ENCODE data around the gene SPSB2. TPM values are rescaled to one million over a fixed set of nuclear protein-coding genes. Genes with fewer than 3 reads are reported as not detected.

SPSB2 gene
- total RNA-seq, 4 donors from 2014 or later: 9.4 to 12.7 (median 11.8) TPM

GRCh38 chr12:6853626-6854025 lies 19.5 kb downstream of the SPSB2 start:
- H3K27me3 ChIP-seq: no peaks in the 10 kb centered on the region
- TF ChIP-seq EP300 (IDR thresholded peaks at IDR 0.05) (no peak), POLR2A (IDR thresholded peaks at IDR 0.05) (no peak), CTCF (IDR thresholded peaks at IDR 0.05) (no peak)
- WGBS, 2 donors: 76 to 81% methylated on average over 1 of the region's 1 CpG
- H3K4me1 ChIP-seq: peaks cover 0 to 23% (median 14%) of the 10 kb centered on the region in 4 donors
- no peaks in the 10 kb centered on the region for H3K9me3 ChIP-seq
- DNase-seq (ENCODE audit: low spot score in 2 of 2): no peak
- peaks cover 2 to 46% (median 5%) of the 10 kb centered on the region in 3 donors for H3K36me3 ChIP-seq
- peak overlapping the region in 3 of 4 donors; percentile 24 to 94 (median 88) for H3K27ac ChIP-seq
- H3K4me3 ChIP-seq: no peak overlapping the region

DNA sequence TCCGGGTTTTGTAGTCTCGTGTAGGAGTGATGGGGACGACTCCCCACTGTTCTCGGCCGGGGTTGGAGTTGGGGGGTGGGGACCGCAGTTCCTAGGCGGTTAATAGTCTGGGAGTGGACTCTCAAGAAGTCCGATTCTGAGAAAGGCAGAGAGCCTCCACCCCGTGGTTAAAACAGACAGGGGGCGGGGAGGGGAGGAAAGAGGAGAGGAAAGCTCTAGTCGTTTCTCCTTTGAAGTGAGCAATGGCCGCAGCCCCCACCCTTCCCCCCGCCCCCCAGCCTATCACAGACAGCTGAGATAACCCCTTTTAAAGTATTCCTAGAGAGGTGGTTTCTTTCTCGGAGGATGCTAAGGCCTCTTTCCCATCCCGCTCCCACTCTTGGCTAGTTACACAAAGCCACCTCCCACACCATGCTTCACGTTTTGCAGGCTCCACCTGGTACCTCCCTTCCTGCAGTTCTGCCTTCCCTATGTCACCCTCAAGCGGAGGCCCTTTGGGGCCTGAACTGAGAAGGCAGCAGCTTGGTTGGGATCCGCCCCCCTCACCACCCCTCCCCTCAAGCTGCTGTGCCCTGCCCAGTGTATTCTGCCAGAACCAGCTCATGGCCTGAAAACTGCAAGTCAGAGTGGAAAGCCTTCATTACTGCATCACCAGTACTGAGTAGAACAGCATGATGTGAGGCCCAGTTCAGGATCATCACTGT lies 20.3 kb downstream of the SPSB2 start:
- Histone ChIP-seq H3K36me3 (peaks cover 2 to 45% (median 5%) of the 10 kb centered on the region in 3 donors), H3K9me3 (no peaks in the 10 kb centered on the region), H3K4me3 (peak overlapping the region; percentile 14 to 84 (median 66)), H3K27ac (peak overlapping the region; percentile 24 to 94 (median 63)), H3K27me3 (no peaks in the 10 kb centered on the region), H3K4me1 (peaks cover 0 to 23% (median 14%) of the 10 kb centered on the region in 4 donors)
- TF ChIP-seq CTCF (IDR thresholded peaks at IDR 0.05): no peak
- no peak for TF ChIP-seq POLR2A (IDR thresholded peaks at IDR 0.05)
- no peak for DNase-seq (ENCODE audit: low spot score in 2 of 2)
- 1 to 2% methylated on average over 18 of the region's 18 CpGs for WGBS, 2 donors

DNA sequence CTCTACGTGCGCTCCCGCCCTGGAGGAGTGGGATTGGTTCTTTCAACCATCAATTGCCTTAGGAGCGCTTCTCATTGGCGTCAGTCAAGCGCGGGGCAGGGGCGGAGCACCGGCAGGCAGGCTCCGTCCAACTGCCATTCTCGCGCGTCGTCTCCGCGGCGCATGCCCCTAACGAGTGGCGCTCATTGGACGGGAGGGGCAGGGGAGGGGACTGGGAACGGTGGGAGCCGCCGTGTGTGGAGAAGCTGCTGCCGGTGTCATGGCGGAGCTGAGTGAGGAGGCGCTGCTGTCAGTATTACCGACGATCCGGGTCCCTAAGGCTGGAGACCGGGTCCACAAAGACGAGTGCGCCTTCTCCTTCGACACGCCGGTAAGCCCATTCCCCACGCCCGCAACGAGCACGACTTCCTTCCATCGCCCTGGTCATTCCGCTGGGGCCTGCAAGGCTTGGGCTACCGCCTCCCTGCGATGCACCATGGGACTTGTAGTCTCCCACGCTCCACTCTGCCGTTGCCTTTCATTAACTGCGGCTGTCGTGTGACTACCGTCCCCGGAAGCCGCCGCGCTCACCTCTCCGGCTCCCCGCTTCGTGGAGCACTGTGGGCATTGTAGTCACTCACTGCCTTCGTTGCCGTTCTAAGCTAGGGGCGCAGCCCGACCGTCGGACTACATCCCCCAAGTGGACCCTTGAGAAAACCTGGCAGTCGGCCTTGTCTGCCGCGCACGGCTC lies 21.0 kb downstream of the SPSB2 start, which contains the start of gene USP5:
TSS of gene USP5 (plus strand) at position 230 of the 730 bp plus-strand sequence. CDS start at position 260, 30 bp downstream.
- peaks cover 2 to 45% (median 5%) of the 10 kb centered on the region in 3 donors for H3K36me3 ChIP-seq
- WGBS, 2 donors: 0 to 1% methylated on average over 23 to 55 of the region's 65 CpGs
- TF ChIP-seq CTCF (IDR thresholded peaks at IDR 0.05) (peak in 2 of 5 experiments; percentile 9 to 41), EP300 (IDR thresholded peaks at IDR 0.05) (peak; percentile 27 to 88), POLR2A (IDR thresholded peaks at IDR 0.05) (peak in 1 of 2 donors; percentile 58)
- peak within 1 kb of the TSS; percentile 86 to 99 (median 94) for H3K27ac ChIP-seq
- H3K4me1 ChIP-seq: peaks cover 0 to 23% (median 14%) of the 10 kb centered on the region in 4 donors
- no peaks in the 10 kb centered on the region for H3K27me3 ChIP-seq
- H3K9me3 ChIP-seq: no peaks in the 10 kb centered on the region
- peak; percentile 95 to 96 for DNase-seq (ENCODE audit: low spot score in 2 of 2)
- peak within 1 kb of the TSS; percentile 62 to 84 (median 67) for H3K4me3 ChIP-seq

DNA sequence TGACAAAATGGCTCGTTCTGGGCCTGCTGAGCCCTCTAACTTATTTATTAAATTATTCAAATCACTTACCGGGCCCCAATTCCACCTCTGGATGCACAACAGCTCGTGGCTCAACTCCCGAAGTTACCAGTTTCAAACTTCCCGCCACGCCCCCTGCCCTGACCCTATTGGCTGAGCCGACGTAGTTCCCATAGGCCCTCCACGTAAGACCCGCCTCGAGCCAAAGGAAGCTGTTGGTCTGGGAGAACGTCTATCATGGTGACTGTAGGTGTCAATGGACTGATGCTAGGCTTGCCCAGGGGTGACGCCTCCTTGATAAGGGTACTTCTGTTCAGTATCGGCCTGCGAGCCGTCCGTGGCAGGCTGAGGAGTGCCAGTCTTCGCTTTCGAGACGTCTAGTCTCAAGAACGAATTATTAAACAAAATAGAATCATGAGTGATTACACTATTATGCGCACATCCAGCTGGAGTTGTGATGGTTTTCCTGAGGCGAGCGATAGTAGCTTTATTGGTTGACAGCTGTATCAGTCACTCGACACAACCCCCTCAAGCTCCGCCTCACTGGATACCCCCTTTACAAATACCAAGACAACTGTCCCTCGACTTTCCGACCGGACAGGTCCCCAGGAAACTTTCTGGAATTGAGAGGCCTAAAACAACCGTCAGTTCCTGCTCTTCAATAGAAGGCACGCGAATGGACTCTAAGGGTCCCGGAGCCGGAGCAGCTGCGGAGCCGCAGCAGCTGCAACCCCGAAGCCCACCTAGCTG lies 21.8 kb downstream of the SPSB2 start, which contains the start of gene CDCA3:
TSS of gene CDCA3 (minus strand) at position 134 of the 768 bp plus-strand sequence. CDS start 334 bp downstream, outside the sequence.
- Histone ChIP-seq H3K4me1 (peaks cover 0 to 23% (median 14%) of the 10 kb centered on the region in 4 donors), H3K9me3 (no peaks in the 10 kb centered on the region), H3K27ac (peak within 1 kb of the TSS; percentile 86 to 99 (median 94)), H3K27me3 (no peaks in the 10 kb centered on the region), H3K4me3 (peak within 1 kb of the TSS; percentile 62 to 84 (median 67)), H3K36me3 (peaks cover 0 to 45% (median 3%) of the 10 kb centered on the region in 3 donors)
- WGBS, 2 donors: 0 to 1% methylated on average over 34 of the region's 37 CpGs
- DNase-seq (ENCODE audit: low spot score in 2 of 2): peak; percentile 90 to 96
- TF ChIP-seq CTCF (IDR thresholded peaks at IDR 0.05) (no peak), EP300 (IDR thresholded peaks at IDR 0.05) (peak in 1 of 2 donors; percentile 85), POLR2A (IDR thresholded peaks at IDR 0.05) (peak; percentile 28 to 73)

Data from tibial nerve (tissue), 4 donors.